T-cell (primary cell): ENCODE measurements around the gene PBX1. TPM values are rescaled to one million over a fixed set of nuclear protein-coding genes. Genes with fewer than 3 reads are reported as not detected.
"Not testable (repeated sequence)": the region's sequence is repeated elsewhere in the genome, so short reads cannot be mapped to it uniquely, and the experiment has no call there.

Experiments used
- ATAC-seq, 4 experiments: fragments of 200-7000 bp in 3 of 4; fragments of 150-1000 bp in 1 of 4; cut with Tn5 transposase; replicated peaks in 1 of 4; 1 replicate in 3 of 4; 2 replicates in 1 of 4; pipeline ENCODE4 v1.10.0; 2021; ENCODE audit warnings: moderate library complexity in 3 of 4, mild to moderate bottlenecking in 2 of 4, moderate number of reproducible peaks in 1 of 4
- CTCF ChIA-PET, 2 donors: fragments of 300-600 bp; sonication (Branson Sonifier 250); formaldehyde crosslinking; loops; one replicate each; lab custom pipeline; 2022; ENCODE audit warnings: antibody characterized with exemption in 2 of 2; lab: Charles Lee
- POLR2A ChIA-PET, 2 donors: fragments of 300-600 bp; sonication (Branson Sonifier 250); formaldehyde crosslinking; loops; one replicate each; lab custom pipeline; 2022; ENCODE audit warnings: antibody characterized with exemption in 2 of 2; lab: Charles Lee
- DNase-seq, 35 experiments: peaks; one replicate each; pipeline versions ENCODE4 v3.0.0 to v3.0.0-alpha.2; 2013 to 2023
- H3K27ac ChIP-seq: one replicate; pipeline ENCODE4 v1.5.1; 2013; ENCODE audit warnings: low read length
- H3K27me3 ChIP-seq, 2 experiments: replicated peaks in 1 of 2; 1 replicate in 1 of 2; 2 replicates in 1 of 2; pipeline versions ENCODE4 v1.6.1 to v1.7.0; 2013; ENCODE audit warnings: low read length in 1 of 2, mixed read lengths in 1 of 2; ENCODE audit not compliant: control insufficient read depth in 2 of 2, insufficient read depth in 2 of 2; ENCODE audit errors: extremely low read depth in 1 of 2
- H3K36me3 ChIP-seq, 2 donors: 1 replicate in 1 of 2; 2 replicates in 1 of 2; pipeline versions ENCODE4 v1.6.1 to v1.7.0; 2013; ENCODE audit warnings: low read length in 1 of 2; ENCODE audit not compliant: control insufficient read depth in 2 of 2, insufficient read depth in 1 of 2; ENCODE audit errors: extremely low read depth in 1 of 2
- H3K4me1 ChIP-seq, 2 experiments: 1 replicate in 1 of 2; 2 replicates in 1 of 2; pipeline versions ENCODE4 v1.6.1 to v1.7.0; 2013; ENCODE audit warnings: low read length in 2 of 2, mixed read lengths in 1 of 2; ENCODE audit not compliant: insufficient read depth in 2 of 2, control insufficient read depth in 1 of 2; ENCODE audit errors: extremely low read depth in 1 of 2
- H3K4me3 ChIP-seq, 2 donors: 1 replicate in 1 of 2; 2 replicates in 1 of 2; pipeline versions ENCODE4 v1.5.1 to v1.7.0; 2013; ENCODE audit warnings: mild to moderate bottlenecking in 2 of 2, low read length in 1 of 2, moderate library complexity in 1 of 2; ENCODE audit not compliant: control insufficient read depth in 1 of 2; ENCODE audit errors: extremely low read depth in 1 of 2
- H3K9me3 ChIP-seq: 2 replicates; pipeline ENCODE4 v1.7.0; 2013
- H3K27ac Mint-ChIP-seq, 2 donors: one replicate each; pipeline ENCODE4 v1.8.0; 2020 to 2021; ENCODE audit warnings: mild to moderate bottlenecking in 2 of 2, mixed read lengths in 2 of 2
- H3K27me3 Mint-ChIP-seq, 2 donors: one replicate each; pipeline ENCODE4 v1.8.0; 2021 to 2022; ENCODE audit warnings: mixed read lengths in 2 of 2
- H3K36me3 Mint-ChIP-seq: one replicate; pipeline ENCODE4 v1.8.0; 2021; ENCODE audit warnings: mixed read lengths
- H3K4me1 Mint-ChIP-seq, 3 donors: one replicate each; pipeline ENCODE4 v1.8.0; 2020 to 2022; ENCODE audit warnings: mixed read lengths in 3 of 3, mild to moderate bottlenecking in 1 of 3
- H3K4me3 Mint-ChIP-seq, 3 donors: one replicate each; pipeline ENCODE4 v1.8.0; 2020 to 2022; ENCODE audit warnings: mild to moderate bottlenecking in 3 of 3, mixed read lengths in 3 of 3, moderate library complexity in 3 of 3
- H3K9me3 Mint-ChIP-seq, 3 donors: one replicate each; pipeline ENCODE4 v1.8.0; 2020 to 2022; ENCODE audit warnings: mixed read lengths in 3 of 3
- WGBS: methylation state at CpG from one replicate; pipeline ENCODE4 v1.1.5; 2013; ENCODE audit warnings: missing lambda C conversion rate; ENCODE audit not compliant: insufficient coverage; 5-methylcytosine and 5-hydroxymethylcytosine counted together
- total RNA-seq, 35 experiments: library from RNA in 6 of 35; stranded (reverse) in 6 of 35; fragments of 120-200 nt in 1 of 35; gene quantifications; one replicate each; pipeline versions ENCODE4 v1.2.1 to v1.2.4 and lab custom pipeline; 2013 to 2026

The PBX1 gene
- total RNA-seq, 5 donors from 2014 or later (not counting 1 experiment from before 2014, with no cell fraction given), result 0.92 to 2.9 (median 1.8) TPM

DNA sequence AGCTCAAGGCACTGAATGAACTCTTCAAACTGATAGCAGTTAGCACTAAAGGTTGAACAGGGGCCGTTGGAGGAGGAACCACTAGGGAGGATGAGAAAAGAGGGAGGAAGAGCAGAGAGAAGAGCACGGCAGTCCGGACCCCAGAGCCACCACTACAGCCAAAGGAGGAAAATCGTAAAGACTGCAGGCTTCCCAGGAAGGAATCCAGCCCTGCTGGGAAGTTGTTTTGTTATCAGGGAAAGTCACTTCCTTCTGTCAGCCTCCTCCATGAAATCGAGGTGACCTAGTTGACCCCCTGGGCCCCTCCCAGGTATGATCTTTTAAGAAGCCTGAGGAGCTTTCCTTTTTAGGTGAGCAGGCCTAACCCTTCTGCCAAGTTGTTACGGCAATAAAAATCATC is 88.2 kb downstream of the PBX1 start:
- Mint-ChIP-seq H3K9me3 (peaks cover 0 to 3% (median 0%) of the 10 kb centered on the region in 3 donors), H3K27me3 (no peaks in the 10 kb centered on the region), H3K4me3 (no peak overlapping the region), H3K4me1 (peaks cover 0 to 5% (median 2%) of the 10 kb centered on the region in 3 donors), H3K27ac (no peak overlapping the region), H3K36me3 (no peaks in the 10 kb centered on the region)
- no peaks in the 10 kb centered on the region for H3K36me3 ChIP-seq
- ChIA-PET CTCF (no interaction called here), POLR2A (no interaction called here)
- H3K4me1 ChIP-seq, result no peaks in the 10 kb centered on the region
- WGBS, result no CpG with 5 or more reads among the region's 6 CpGs
- H3K4me3 ChIP-seq, result no peak overlapping the region
- no peak for ATAC-seq
- H3K27ac ChIP-seq, result no peak overlapping the region
- DNase-seq, result no peak
- no peaks in the 10 kb centered on the region for H3K9me3 ChIP-seq
- no peaks in the 10 kb centered on the region for H3K27me3 ChIP-seq

- H3K4me1 ChIP-seq, result no peaks in the 10 kb centered on the region
- no peaks in the 10 kb centered on the region for H3K27me3 ChIP-seq
- H3K36me3 ChIP-seq, result no peaks in the 10 kb centered on the region
- Mint-ChIP-seq H3K36me3 (no peaks in the 10 kb centered on the region), H3K27ac (no peak overlapping the region), H3K27me3 (no peaks in the 10 kb centered on the region), H3K9me3 (no peaks in the 10 kb centered on the region), H3K4me1 (peaks cover 0 to 5% (median 2%) of the 10 kb centered on the region in 3 donors), H3K4me3 (no peak overlapping the region)
- POLR2A ChIA-PET, result no interaction called here
- DNase-seq, result no peak
- 88% methylated on average over 2 of the region's 2 CpGs for WGBS
- H3K27ac ChIP-seq, result no peak overlapping the region
- H3K4me3 ChIP-seq, result no peak overlapping the region
- ATAC-seq, result no peak
- H3K9me3 ChIP-seq, result no peaks in the 10 kb centered on the region
- CTCF ChIA-PET, result no interaction called here
Observed at GRCh38 chr1:164648636-164649035, 89.7 kb downstream of the PBX1 start.

DNA sequence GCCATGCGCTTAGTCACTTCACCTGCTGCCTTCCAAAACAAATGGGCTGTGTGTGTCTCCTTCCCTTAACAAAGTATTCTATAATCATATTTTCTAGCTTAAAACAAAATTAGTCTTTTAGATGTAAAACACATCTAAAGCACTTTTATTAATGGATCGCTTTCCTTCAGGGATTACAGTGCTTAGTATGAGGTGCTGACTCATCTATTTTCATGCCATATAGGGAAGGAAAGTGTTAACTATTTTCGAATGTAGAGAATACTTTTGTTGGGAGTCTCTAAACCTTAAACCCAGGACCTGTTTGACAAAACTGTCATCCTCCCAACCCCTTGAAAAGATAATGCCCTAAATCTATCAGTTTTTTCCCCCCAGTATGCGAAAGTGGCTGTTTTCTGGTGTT is 90.2 kb downstream of the PBX1 start:
- Histone ChIP-seq H3K4me3 (no peak overlapping the region), H3K4me1 (no peaks in the 10 kb centered on the region), H3K27me3 (no peaks in the 10 kb centered on the region), H3K27ac (no peak overlapping the region), H3K36me3 (no peaks in the 10 kb centered on the region), H3K9me3 (no peaks in the 10 kb centered on the region)
- ATAC-seq (no peak), DNase-seq (no peak)
- WGBS, result no CpG with 5 or more reads among the region's 4 CpGs
- Mint-ChIP-seq H3K36me3 (no peaks in the 10 kb centered on the region), H3K9me3 (no peaks in the 10 kb centered on the region), H3K4me1 (peaks cover 0 to 5% (median 2%) of the 10 kb centered on the region in 3 donors), H3K27me3 (no peaks in the 10 kb centered on the region), H3K4me3 (no peak overlapping the region), H3K27ac (no peak overlapping the region)
- POLR2A ChIA-PET, result no interaction called here
- CTCF ChIA-PET, result no interaction called here

DNA sequence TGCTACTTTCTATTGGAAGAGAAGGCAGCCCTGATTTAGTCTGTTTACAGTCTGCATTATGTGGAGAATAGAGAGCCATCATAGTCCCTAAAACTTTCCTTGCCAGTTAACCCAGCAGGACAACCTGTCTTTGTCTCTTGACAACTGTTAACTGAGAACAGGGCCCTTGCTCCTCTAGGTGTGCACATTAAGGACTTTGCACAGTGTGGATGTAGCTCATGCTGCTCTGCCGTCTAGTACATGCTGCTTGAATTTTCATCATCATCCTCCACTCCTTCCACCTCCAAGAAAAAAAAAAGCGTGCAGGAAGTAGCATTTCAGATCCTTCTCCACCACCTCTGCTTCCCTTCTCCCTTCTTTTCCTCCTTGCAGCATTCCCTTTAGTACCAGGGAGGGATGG is 91.5 kb downstream of the PBX1 start:
- ATAC-seq (no peak), DNase-seq (no peak)
- H3K36me3 ChIP-seq, result no peaks in the 10 kb centered on the region
- ChIA-PET POLR2A (no interaction called here), CTCF (interaction anchor here in 1 of 2 donors (0.7 kb wide), 1 partner anchor 34 kb away, joined by 8 read pairs; no protein-coding TSS in a partner anchor)
- H3K27ac ChIP-seq, result no peak overlapping the region
- Mint-ChIP-seq H3K36me3 (no peaks in the 10 kb centered on the region), H3K4me1 (peaks cover 0 to 5% (median 2%) of the 10 kb centered on the region in 3 donors), H3K9me3 (no peaks in the 10 kb centered on the region), H3K4me3 (no peak overlapping the region), H3K27me3 (peaks cover 0 to 3% of the 10 kb centered on the region in 2 donors), H3K27ac (no peak overlapping the region)
- no peaks in the 10 kb centered on the region for H3K9me3 ChIP-seq
- WGBS, result 100% methylated on average over 1 of the region's 2 CpGs
- no peaks in the 10 kb centered on the region for H3K4me1 ChIP-seq
- H3K4me3 ChIP-seq, result no peak overlapping the region
- no peaks in the 10 kb centered on the region for H3K27me3 ChIP-seq

- peak in 1 of 4 experiments; percentile 23 for ATAC-seq
- Mint-ChIP-seq H3K27ac (peak overlapping the region in 1 of 2 donors; percentile 59), H3K36me3 (no peaks in the 10 kb centered on the region), H3K4me3 (no peak overlapping the region), H3K4me1 (peaks cover 0 to 5% (median 2%) of the 10 kb centered on the region in 3 donors), H3K27me3 (peaks cover 0 to 3% of the 10 kb centered on the region in 2 donors), H3K9me3 (no peaks in the 10 kb centered on the region)
- Histone ChIP-seq H3K36me3 (no peaks in the 10 kb centered on the region), H3K9me3 (no peaks in the 10 kb centered on the region), H3K27me3 (no peaks in the 10 kb centered on the region), H3K27ac (no peak overlapping the region), H3K4me3 (no peak overlapping the region), H3K4me1 (no peaks in the 10 kb centered on the region)
- peak in 2 of 35 experiments; percentile 3 to 11 for DNase-seq
- ChIA-PET CTCF (interaction anchor here in 1 of 2 donors (0.7 kb wide), 1 partner anchor 8 kb away, joined by 6 read pairs; no protein-coding TSS in a partner anchor), POLR2A (interaction anchor here in 1 of 2 donors (0.7 kb wide), 1 partner anchor 12 kb away, joined by 7 read pairs; no protein-coding TSS in a partner anchor)
- WGBS, result 31% methylated on average over 5 of the region's 13 CpGs
Observed at GRCh38 chr1:164651351-164651951, 92.5 kb downstream of the PBX1 start.

DNA sequence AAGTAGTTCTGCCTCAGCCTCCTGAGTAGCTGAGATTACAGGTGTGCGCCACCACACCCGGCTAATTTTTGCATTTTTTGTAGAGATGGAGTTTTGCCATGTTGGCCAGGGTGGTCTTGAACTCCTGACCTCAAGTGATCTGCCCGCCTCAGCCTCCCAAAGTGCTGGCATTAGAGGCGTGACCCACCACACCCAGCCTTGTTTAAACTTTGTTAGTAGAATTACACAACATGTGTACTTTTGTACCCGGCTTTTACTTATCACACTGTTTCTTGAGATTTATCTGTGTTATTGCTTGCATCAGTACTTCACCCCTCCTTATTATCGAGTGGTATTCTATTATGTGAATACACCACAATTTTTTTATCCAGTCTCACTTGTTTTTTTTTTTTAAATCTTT is 94.0 kb downstream of the PBX1 start:
- H3K36me3 ChIP-seq, H3K4me3 Mint-ChIP-seq, H3K27ac Mint-ChIP-seq, DNase-seq, H3K27me3 ChIP-seq, H3K4me3 ChIP-seq, H3K4me1 ChIP-seq, H3K9me3 Mint-ChIP-seq, CTCF ChIA-PET, H3K36me3 Mint-ChIP-seq, H3K27me3 Mint-ChIP-seq, H3K4me1 Mint-ChIP-seq, H3K27ac ChIP-seq, POLR2A ChIA-PET, H3K9me3 ChIP-seq, ATAC-seq: not testable (repeated sequence)
- no CpG with 5 or more reads among the region's 6 CpGs for WGBS
